ENCODE measurements around the gene DCC.

Gene DCC

GRCh38 chr18:52716973-52717372 lies 377.0 kb downstream of the DCC start:
- H3K36me3 ChIP-seq (ENCODE audit: insufficient read depth, low read length) = no peaks in the 10 kb centered on the region
- H3K79me2 ChIP-seq (ENCODE audit: control insufficient read depth, insufficient read depth, low read length, unreplicated experiment) = no peaks in the 10 kb centered on the region
- H3K4me3 ChIP-seq (ENCODE audit: low read depth, low read length) = no peak overlapping the region
- H3K4me1 ChIP-seq (ENCODE audit: control insufficient read depth, insufficient read depth, low read length, unreplicated experiment) = no peaks in the 10 kb centered on the region
- no peaks in the 10 kb centered on the region for H3K27me3 ChIP-seq (ENCODE audit: insufficient read depth, low read length)
- H2AFZ ChIP-seq (ENCODE audit: low read length, unreplicated experiment) = no peak overlapping the region
- no peak overlapping the region for H3K27ac ChIP-seq (ENCODE audit: low read depth, low read length)

GRCh38 chr18:52722904-52723303 lies 382.9 kb downstream of the DCC start:
- no peak overlapping the region for H3K4me3 ChIP-seq (ENCODE audit: low read depth, low read length)
- H3K27ac ChIP-seq (ENCODE audit: low read depth, low read length) = no peak overlapping the region
- no peak overlapping the region for H2AFZ ChIP-seq (ENCODE audit: low read length, unreplicated experiment)
- H3K36me3 ChIP-seq (ENCODE audit: insufficient read depth, low read length) = no peaks in the 10 kb centered on the region
- H3K79me2 ChIP-seq (ENCODE audit: control insufficient read depth, insufficient read depth, low read length, unreplicated experiment) = no peaks in the 10 kb centered on the region
- H3K4me1 ChIP-seq (ENCODE audit: control insufficient read depth, insufficient read depth, low read length, unreplicated experiment) = no peaks in the 10 kb centered on the region
- no peaks in the 10 kb centered on the region for H3K27me3 ChIP-seq (ENCODE audit: insufficient read depth, low read length)

- Histone ChIP-seq H3K4me3 (ENCODE audit: low read depth, low read length) (no peak overlapping the region), H3K79me2 (ENCODE audit: control insufficient read depth, insufficient read depth, low read length, unreplicated experiment) (no peaks in the 10 kb centered on the region), H3K27ac (ENCODE audit: low read depth, low read length) (no peak overlapping the region), H3K27me3 (ENCODE audit: insufficient read depth, low read length) (no peaks in the 10 kb centered on the region), H3K36me3 (ENCODE audit: insufficient read depth, low read length) (no peaks in the 10 kb centered on the region), H3K4me1 (ENCODE audit: control insufficient read depth, insufficient read depth, low read length, unreplicated experiment) (no peaks in the 10 kb centered on the region), H2AFZ (ENCODE audit: low read length, unreplicated experiment) (no peak overlapping the region)
These were observed 383.6 kb downstream of the DCC start for GRCh38 chr18:52723550-52723970.

GRCh38 chr18:52730972-52731619 lies 391.1 kb downstream of the DCC start:
- Histone ChIP-seq H3K36me3 (ENCODE audit: insufficient read depth, low read length) (no peaks in the 10 kb centered on the region), H3K4me3 (ENCODE audit: low read depth, low read length) (no peak overlapping the region), H2AFZ (ENCODE audit: low read length, unreplicated experiment) (no peak overlapping the region), H3K27me3 (ENCODE audit: insufficient read depth, low read length) (no peaks in the 10 kb centered on the region), H3K27ac (ENCODE audit: low read depth, low read length) (no peak overlapping the region), H3K79me2 (ENCODE audit: control insufficient read depth, insufficient read depth, low read length, unreplicated experiment) (no peaks in the 10 kb centered on the region), H3K4me1 (ENCODE audit: control insufficient read depth, insufficient read depth, low read length, unreplicated experiment) (no peaks in the 10 kb centered on the region)

- Histone ChIP-seq H3K27me3 (ENCODE audit: insufficient read depth, low read length) (no peaks in the 10 kb centered on the region), H3K79me2 (ENCODE audit: control insufficient read depth, insufficient read depth, low read length, unreplicated experiment) (no peaks in the 10 kb centered on the region), H2AFZ (ENCODE audit: low read length, unreplicated experiment) (no peak overlapping the region), H3K4me3 (ENCODE audit: low read depth, low read length) (no peak overlapping the region), H3K4me1 (ENCODE audit: control insufficient read depth, insufficient read depth, low read length, unreplicated experiment) (no peaks in the 10 kb centered on the region), H3K36me3 (ENCODE audit: insufficient read depth, low read length) (no peaks in the 10 kb centered on the region), H3K27ac (ENCODE audit: low read depth, low read length) (no peak overlapping the region)
These were observed 398.9 kb downstream of the DCC start for GRCh38 chr18:52738946-52739345.

GRCh38 chr18:52746986-52747385 lies 407.0 kb downstream of the DCC start:
- Histone ChIP-seq H3K36me3 (ENCODE audit: insufficient read depth, low read length) (no peaks in the 10 kb centered on the region), H3K27me3 (ENCODE audit: insufficient read depth, low read length) (no peaks in the 10 kb centered on the region), H2AFZ (ENCODE audit: low read length, unreplicated experiment) (no peak overlapping the region), H3K4me1 (ENCODE audit: control insufficient read depth, insufficient read depth, low read length, unreplicated experiment) (no peaks in the 10 kb centered on the region), H3K4me3 (ENCODE audit: low read depth, low read length) (no peak overlapping the region), H3K79me2 (ENCODE audit: control insufficient read depth, insufficient read depth, low read length, unreplicated experiment) (no peaks in the 10 kb centered on the region), H3K27ac (ENCODE audit: low read depth, low read length) (no peak overlapping the region)

GRCh38 chr18:52747869-52748268 lies 407.9 kb downstream of the DCC start:
- no peaks in the 10 kb centered on the region for H3K79me2 ChIP-seq (ENCODE audit: control insufficient read depth, insufficient read depth, low read length, unreplicated experiment)
- no peaks in the 10 kb centered on the region for H3K27me3 ChIP-seq (ENCODE audit: insufficient read depth, low read length)
- no peak overlapping the region for H2AFZ ChIP-seq (ENCODE audit: low read length, unreplicated experiment)
- H3K4me3 ChIP-seq (ENCODE audit: low read depth, low read length) = no peak overlapping the region
- no peaks in the 10 kb centered on the region for H3K36me3 ChIP-seq (ENCODE audit: insufficient read depth, low read length)
- H3K27ac ChIP-seq (ENCODE audit: low read depth, low read length) = no peak overlapping the region
- H3K4me1 ChIP-seq (ENCODE audit: control insufficient read depth, insufficient read depth, low read length, unreplicated experiment) = no peaks in the 10 kb centered on the region

GRCh38 chr18:52748343-52748742 lies 408.3 kb downstream of the DCC start:
- Histone ChIP-seq H3K36me3 (ENCODE audit: insufficient read depth, low read length) (no peaks in the 10 kb centered on the region), H2AFZ (ENCODE audit: low read length, unreplicated experiment) (no peak overlapping the region), H3K4me1 (ENCODE audit: control insufficient read depth, insufficient read depth, low read length, unreplicated experiment) (no peaks in the 10 kb centered on the region), H3K27ac (ENCODE audit: low read depth, low read length) (no peak overlapping the region), H3K79me2 (ENCODE audit: control insufficient read depth, insufficient read depth, low read length, unreplicated experiment) (no peaks in the 10 kb centered on the region), H3K27me3 (ENCODE audit: insufficient read depth, low read length) (no peaks in the 10 kb centered on the region), H3K4me3 (ENCODE audit: low read depth, low read length) (no peak overlapping the region)

GRCh38 chr18:52749542-52749941 lies 409.5 kb downstream of the DCC start:
- H3K27me3 ChIP-seq (ENCODE audit: insufficient read depth, low read length) = no peaks in the 10 kb centered on the region
- H3K27ac ChIP-seq (ENCODE audit: low read depth, low read length) = no peak overlapping the region
- no peaks in the 10 kb centered on the region for H3K79me2 ChIP-seq (ENCODE audit: control insufficient read depth, insufficient read depth, low read length, unreplicated experiment)
- no peaks in the 10 kb centered on the region for H3K36me3 ChIP-seq (ENCODE audit: insufficient read depth, low read length)
- no peak overlapping the region for H2AFZ ChIP-seq (ENCODE audit: low read length, unreplicated experiment)
- no peaks in the 10 kb centered on the region for H3K4me1 ChIP-seq (ENCODE audit: control insufficient read depth, insufficient read depth, low read length, unreplicated experiment)
- H3K4me3 ChIP-seq (ENCODE audit: low read depth, low read length) = no peak overlapping the region

GRCh38 chr18:52750995-52751394 lies 411.0 kb downstream of the DCC start:
- Histone ChIP-seq H3K4me3 (ENCODE audit: low read depth, low read length) (no peak overlapping the region), H3K27ac (ENCODE audit: low read depth, low read length) (no peak overlapping the region), H3K36me3 (ENCODE audit: insufficient read depth, low read length) (no peaks in the 10 kb centered on the region), H3K79me2 (ENCODE audit: control insufficient read depth, insufficient read depth, low read length, unreplicated experiment) (no peaks in the 10 kb centered on the region), H2AFZ (ENCODE audit: low read length, unreplicated experiment) (no peak overlapping the region), H3K4me1 (ENCODE audit: control insufficient read depth, insufficient read depth, low read length, unreplicated experiment) (no peaks in the 10 kb centered on the region), H3K27me3 (ENCODE audit: insufficient read depth, low read length) (no peaks in the 10 kb centered on the region)

GRCh38 chr18:52764316-52764715 lies 424.3 kb downstream of the DCC start:
- H3K79me2 ChIP-seq (ENCODE audit: control insufficient read depth, insufficient read depth, low read length, unreplicated experiment) = no peaks in the 10 kb centered on the region
- no peak overlapping the region for H3K4me3 ChIP-seq (ENCODE audit: low read depth, low read length)

More at GRCh38 chr18:52764316-52764715, 424.3 kb downstream of the DCC start:
- Histone ChIP-seq H3K36me3 (ENCODE audit: insufficient read depth, low read length) (no peaks in the 10 kb centered on the region), H3K27me3 (ENCODE audit: insufficient read depth, low read length) (no peaks in the 10 kb centered on the region), H3K27ac (ENCODE audit: low read depth, low read length) (no peak overlapping the region), H2AFZ (ENCODE audit: low read length, unreplicated experiment) (no peak overlapping the region), H3K4me1 (ENCODE audit: control insufficient read depth, insufficient read depth, low read length, unreplicated experiment) (no peaks in the 10 kb centered on the region)

Data from ACC112 (cell line).